D341Med (cell line): ENCODE measurements around the gene CSF1R.
"Not testable (repeated sequence)": the region's sequence is repeated elsewhere in the genome, so short reads cannot be mapped to it uniquely, and the experiment has no call there.

Experiments used
- DNase-seq: peaks from one replicate; pipeline ENCODE4 v3.0.0; 2012; ENCODE audit warnings: low spot score

Gene CSF1R

DNA sequence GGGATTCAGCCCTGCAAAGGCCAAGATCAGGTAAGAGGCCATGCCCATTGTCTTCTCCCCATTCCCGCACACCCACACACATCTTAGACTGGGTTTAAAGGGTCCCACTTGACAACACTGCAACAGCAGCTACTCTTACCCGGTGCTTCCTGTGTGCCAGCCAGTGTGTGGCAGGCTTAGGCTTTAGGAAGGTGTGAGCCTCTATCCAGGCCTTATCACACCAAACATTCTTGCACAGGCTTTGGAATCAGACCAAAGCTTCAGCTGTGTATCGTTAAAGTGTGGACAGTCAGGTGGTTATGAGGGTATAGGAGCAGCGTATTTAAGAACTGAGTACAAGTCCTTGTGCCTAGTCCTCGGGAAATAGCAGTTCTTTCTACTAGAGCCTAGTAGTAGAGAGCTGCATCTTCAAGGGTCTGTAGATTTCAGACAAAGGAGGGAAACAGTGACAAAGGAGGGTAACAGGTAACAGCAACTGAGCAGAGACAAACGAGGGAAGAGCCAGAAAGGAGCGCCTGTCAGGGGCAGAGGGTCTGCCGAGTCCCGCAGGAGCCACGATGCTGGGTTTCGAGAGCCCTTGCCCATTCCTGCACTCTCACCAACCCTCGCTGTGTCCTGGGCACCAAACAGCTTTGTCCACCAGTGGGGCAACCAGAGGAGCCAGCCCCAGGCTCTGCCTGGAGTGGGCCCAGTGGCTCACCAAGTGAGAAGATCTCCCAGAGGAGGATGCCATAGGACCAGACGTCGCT is 30.9 kb downstream of the CSF1R start:
- DNase-seq, result no peak

- DNase-seq, result no peak
Observed at GRCh38 chr5:150054569-150054968, 31.8 kb downstream of the CSF1R start.

- no peak for DNase-seq
Observed at GRCh38 chr5:150053713-150054392, 32.5 kb downstream of the CSF1R start.

- no peak for DNase-seq
Observed at GRCh38 chr5:150052956-150053712, 33.2 kb downstream of the CSF1R start.

DNA sequence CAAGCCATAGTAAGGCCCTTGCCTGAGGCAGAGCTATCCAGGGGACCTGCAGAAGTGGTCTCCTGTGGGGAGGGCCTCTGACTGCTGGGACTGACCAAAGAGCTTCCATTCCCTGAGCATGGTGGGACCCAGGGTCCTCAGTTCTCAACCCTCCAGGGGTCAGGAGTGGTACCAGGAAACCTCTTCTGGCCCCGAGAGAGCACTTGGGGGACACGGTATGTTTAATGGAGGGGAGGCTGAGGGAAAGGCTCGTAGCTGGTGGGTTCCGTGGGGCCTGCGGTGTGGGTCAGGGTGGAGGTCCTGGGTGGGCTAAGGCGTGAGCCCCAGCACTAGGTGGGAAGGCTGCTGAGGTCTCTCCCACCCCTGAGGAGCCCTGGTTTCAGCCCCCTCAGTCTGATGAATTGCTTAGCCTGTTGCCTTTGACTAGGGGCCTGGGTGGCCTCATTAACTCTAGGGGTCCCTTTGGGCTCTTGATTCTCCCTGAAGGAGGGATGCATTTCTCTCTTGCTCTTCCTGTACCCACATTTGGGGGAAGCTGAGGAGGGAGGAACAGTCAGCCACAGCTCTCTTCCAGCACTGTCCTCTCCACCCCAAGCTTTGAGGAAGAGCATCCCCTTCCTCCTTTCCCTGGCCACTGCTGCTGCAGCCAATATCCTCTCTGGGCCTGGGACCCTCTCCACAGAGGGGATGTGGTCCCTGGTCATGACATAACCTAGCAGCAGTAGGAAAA is 34.0 kb downstream of the CSF1R start:
- no peak for DNase-seq

- no peak for DNase-seq
Observed at GRCh38 chr5:150051657-150052195, 34.6 kb downstream of the CSF1R start.

DNA sequence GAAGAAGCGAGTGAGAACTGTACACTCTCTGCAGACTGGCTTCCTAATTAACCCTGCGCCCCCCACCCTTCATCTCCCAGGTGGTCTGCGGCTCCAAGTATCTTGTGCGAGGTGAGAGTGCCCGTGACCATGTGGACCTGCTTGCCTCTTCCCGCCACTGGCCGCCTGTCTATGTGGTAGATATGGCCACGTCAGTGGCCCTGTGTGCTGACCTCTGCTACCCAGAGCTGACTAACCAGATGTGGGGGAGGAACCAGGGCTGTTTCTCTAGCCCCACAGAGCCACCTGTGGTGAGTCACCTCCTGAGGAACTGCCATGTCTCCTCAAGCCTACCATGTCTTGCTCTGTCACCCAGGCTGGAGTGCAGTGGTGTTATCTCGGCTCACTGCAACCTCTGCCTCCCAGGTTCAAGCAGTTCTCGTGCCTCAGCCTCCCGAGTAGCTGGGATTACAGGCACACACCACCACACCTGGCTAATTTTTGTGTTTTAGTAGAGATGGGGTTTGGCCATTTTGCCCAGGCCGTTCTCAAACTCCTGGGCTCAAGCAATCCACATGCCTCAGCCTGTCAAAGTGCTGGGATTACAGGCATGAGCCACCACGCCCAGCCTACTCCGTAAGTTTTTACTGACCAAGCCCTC is 36.1 kb downstream of the CSF1R start:
- not testable (repeated sequence) for DNase-seq

DNA sequence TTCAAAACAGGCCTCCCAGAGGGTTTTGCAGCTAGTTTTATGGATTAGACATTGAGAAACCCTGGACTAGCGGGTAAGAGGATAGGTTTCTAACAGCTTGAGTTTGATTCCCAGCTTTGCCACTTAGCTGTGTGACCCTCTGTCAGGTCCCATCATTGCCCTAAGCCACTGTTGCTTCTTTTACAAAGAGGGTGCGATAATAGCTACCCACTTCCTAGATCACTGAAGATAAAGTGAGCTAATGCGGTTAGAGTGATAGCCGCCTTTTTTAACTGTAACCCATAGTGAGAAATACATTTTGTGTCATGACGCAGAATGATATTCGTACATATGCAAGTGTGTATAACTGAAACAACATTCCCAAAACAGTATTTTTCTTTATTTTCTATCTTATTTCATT is 40.3 kb downstream of the CSF1R start:
- no peak for DNase-seq

DNA sequence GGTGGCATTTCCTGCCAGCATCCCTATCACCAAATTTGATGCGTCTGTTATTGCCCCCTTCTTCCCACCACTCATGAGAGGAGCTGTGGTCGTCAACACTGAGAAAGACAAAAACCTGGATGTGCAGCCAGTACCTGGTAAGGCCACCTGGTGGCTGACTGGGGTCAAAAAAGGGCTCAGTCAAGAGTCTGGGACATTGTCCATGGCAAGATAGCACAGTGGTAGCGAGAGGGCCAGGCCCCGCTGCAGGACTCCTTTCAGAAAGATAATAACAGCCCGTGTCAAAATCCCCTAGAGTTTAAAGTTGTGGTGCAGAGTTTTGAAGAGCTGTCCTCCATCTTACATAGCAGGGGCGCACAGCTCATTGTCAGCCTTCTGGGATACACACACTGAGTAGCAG is 40.8 kb downstream of the CSF1R start:
- no peak for DNase-seq

DNA sequence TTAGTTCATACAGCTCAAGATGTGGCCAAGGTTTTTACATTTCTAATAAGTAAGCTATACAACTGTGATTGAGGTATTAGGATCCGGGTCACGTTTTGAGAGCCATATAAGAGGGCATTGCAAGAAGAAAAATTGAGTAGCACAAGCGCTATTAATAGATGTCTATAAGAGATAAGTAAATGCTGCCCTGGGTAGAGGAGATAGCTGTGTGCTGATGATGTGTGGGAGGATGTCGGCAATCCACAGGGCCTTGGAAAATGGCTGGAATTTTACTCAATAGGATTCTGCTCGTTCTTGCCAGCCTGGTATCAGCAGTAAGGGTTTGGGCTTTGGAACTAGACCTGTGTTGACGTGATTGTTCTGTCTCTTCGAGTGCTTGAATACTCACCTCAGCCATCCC is 41.6 kb downstream of the CSF1R start:
- DNase-seq, result no peak

- DNase-seq, result no peak
Observed at GRCh38 chr5:150044329-150044681, 42.0 kb downstream of the CSF1R start.

GRCh38 chr5:150043657-150044328 is 42.6 kb downstream of the CSF1R start:
- no peak for DNase-seq

GRCh38 chr5:150042459-150042858 is 43.9 kb downstream of the CSF1R start:
- DNase-seq, result no peak

DNA sequence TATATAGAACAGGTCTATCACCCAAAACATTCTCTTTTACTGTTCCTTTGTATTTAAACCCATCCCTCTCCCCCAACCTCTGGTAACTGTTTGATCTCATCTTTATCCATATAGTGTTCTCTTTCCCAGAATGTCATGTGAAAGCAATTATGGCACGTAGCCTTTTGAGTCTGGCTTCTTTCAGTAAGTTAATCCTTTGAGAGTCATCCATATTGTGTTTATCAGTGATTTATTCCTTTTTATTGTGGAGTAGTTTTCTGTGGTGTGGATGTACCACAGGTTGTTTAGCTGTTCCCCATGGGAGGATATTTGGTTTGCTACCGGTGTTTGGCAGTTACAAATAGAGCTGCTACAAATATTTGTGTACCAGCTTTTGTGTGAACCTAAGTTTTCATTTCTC is 47.8 kb downstream of the CSF1R start:
- no peak for DNase-seq

GRCh38 chr5:150036513-150036912 is 49.8 kb downstream of the CSF1R start:
- DNase-seq, result no peak

DNA sequence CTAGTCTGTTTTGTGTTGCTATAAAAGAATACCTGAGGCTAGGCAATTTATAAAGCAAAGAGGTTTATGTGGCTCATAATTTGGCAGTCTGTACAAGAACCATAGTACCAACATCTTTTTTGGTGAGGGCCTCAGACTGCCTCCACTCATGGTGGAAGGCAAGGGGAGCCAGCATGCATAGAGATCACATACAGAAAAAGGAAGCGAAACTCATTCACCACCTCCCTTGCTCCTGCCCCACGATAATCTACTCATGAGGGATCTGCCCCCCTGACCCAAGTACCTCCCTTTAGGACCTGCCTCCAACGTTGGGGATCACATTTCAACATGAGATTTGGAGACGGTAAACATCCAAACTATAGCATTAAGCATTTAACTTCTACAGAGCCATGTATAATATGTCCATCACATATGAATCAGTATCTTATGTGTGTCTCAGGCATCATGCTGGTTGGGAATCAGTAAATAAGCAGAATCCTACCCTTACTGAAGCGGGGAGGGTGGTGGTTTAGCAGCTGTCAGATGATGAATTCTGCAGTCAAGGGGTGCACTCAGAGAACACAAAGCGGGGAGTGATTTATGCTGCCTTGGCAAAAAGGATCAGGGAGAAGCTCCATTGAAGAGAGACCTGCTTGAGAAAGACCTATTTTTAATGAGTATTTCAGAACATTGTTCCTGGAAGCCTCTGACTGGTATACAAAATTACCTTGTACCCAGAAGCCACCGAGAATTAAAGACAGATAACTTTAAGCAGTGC is 51.0 kb downstream of the CSF1R start:
- DNase-seq, result no peak

DNA sequence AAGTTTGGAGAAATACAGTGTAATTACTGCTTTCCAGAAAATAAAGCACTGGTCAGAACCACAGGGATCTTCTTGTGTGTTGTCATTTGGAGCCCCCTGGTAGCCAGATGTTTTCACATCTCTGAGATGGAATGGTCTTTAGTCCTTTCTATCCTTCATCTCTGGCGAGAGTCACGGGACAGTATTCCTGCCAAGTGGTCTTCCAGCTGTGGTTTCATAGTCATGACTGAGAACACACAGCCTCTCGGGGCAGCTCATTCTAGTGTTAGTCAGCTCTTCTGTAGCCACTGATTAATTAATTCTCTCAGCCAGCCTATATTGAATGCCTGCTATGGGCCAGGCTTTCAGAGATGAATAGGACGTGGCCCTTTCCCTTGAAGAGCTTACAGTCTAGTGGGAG is 51.7 kb downstream of the CSF1R start:
- DNase-seq, result no peak

DNA sequence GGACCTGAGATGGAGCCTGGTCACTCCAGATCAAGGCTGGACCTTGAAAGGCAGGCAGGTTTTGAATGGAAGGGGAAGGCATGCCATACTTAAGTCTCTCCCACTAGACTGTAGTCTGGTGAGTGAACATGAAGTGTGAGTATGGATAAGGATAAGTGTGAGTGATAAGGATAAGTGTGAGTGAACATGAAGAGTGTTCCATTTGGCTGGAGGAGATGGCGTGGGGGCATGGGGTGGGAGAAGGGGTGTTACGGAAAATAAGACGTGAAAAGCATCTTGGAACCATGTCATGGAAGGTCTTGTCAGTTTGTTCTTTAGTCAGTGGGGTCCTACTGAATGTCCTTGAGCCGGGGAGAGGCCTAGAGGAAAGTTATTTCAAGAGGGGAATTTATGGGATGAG is 53.0 kb downstream of the CSF1R start:
- DNase-seq, result no peak

- DNase-seq, result not testable (repeated sequence)
Observed at GRCh38 chr5:150028047-150028446, 58.3 kb downstream of the CSF1R start.

DNA sequence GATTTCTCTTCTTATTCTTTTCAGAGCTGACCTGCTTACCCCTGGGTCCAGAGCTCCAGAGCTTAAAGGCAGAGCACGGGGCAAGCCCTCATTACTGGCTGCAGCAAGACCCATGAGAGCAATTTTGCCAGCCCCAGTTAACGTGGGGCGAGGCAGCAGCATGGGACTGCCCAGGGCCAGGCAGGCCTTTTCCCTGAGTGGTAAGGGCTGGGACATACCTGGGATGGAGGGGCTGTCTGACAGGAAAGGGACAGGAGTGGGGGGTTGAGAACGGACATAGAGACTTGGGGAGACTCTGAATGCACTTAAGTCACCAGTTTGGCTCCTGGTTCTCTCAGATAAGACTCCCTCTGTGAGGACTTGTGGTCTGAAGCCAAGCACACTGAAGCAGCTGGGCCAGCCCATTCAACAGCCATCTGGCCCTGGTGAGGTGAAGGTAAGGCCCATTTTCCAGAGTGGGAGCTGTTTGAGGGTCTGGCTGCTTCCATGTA is 59.6 kb downstream of the CSF1R start:
- no peak for DNase-seq
